D721Med (cell line): ENCODE measurements around the gene TARS2.

ENCODE experiments used
- DNase-seq: peaks from one replicate; pipeline ENCODE4 v3.0.0; 2011; ENCODE audit warnings: low spot score; ENCODE audit not compliant: insufficient read length
- FAIRE-seq: peaks from 2 replicates; lab custom pipeline; 2011; peaks lifted over from hg19 to GRCh38; lab: Jason Lieb, UNC
- CTCF ChIP-seq: IDR thresholded peaks from 2 replicates; pipeline ENCODE4 v1.5.1; 2012; ENCODE audit warnings: mild to moderate bottlenecking, control low read depth; ENCODE audit not compliant: insufficient read depth; ENCODE audit errors: missing control alignments

Gene TARS2

GRCh38 chr1:150525348-150525747 lies 38.1 kb downstream of the TARS2 start:
- DNase-seq (no peak), FAIRE-seq (no peak)
- TF ChIP-seq CTCF: no peak

- no peak for FAIRE-seq
- TF ChIP-seq CTCF: no peak
- DNase-seq: no peak
Observed at GRCh38 chr1:150528196-150528595, 41.0 kb downstream of the TARS2 start.

- no peak for FAIRE-seq
- no peak for TF ChIP-seq CTCF
- DNase-seq: no peak
Observed at GRCh38 chr1:150529017-150529416, 41.8 kb downstream of the TARS2 start.

- DNase-seq: no peak
- no peak for TF ChIP-seq CTCF
- no peak for FAIRE-seq
Observed at GRCh38 chr1:150530491-150531159, 43.4 kb downstream of the TARS2 start.

- no peak for DNase-seq
- TF ChIP-seq CTCF: no peak
- FAIRE-seq: no peak
Observed at GRCh38 chr1:150532860-150533259, 45.6 kb downstream of the TARS2 start.

GRCh38 chr1:150534002-150534401 lies 46.8 kb downstream of the TARS2 start:
- DNase-seq (no peak), FAIRE-seq (no peak)
- TF ChIP-seq CTCF: no peak

GRCh38 chr1:150535511-150536287 lies 48.5 kb downstream of the TARS2 start:
- no peak for TF ChIP-seq CTCF
- no peak for FAIRE-seq
- no peak for DNase-seq
